Measurements from ENCODE around the gene FGD4.

Gene FGD4

DNA sequence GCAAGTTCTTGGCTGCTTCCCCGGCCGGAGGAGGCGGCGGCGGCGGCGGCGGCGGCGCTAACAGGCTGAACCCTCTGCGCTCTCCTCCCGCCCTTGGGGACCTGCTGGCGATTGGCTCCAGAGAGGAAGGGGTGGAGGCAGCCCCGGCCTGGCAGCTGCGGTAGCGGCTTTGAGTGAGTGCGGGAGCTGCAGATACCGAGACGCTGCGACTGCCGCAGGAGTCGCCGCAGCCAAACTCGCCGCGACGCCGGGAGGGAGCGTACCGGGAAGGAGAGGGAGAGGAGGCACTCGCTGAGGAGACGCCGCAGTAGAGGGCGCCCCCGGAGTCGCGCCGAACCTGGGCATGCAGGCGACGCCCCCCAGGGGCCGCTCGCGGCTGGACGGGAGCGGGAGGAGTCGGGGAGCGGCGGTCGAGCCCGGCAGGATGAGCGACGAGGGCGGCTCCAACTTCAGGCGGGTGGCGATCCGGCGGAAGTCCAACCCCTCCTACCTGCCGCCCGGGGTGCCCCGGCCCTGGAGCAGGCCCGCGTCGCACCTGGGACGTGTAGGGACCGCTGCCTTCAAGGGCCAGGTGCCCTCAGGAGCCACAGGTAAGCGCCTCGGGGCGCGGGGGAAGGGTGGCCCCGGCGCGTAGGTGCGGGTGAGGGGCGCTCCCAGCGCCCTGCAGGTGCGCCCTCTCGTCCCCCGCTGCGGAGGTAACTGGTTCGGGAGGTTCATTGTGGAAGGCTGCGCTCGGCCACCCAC is at the start of gene FGD4:
Gene FGD4, plus strand, starts transcription at position 189 of the 744 bp plus-strand sequence.
- TF ChIP-seq EZH2phosphoT487 (IDR thresholded peaks at IDR 0.05; ENCODE audit: borderline replicate concordance) = no peak
- TF ChIP-seq, protein P1, sequence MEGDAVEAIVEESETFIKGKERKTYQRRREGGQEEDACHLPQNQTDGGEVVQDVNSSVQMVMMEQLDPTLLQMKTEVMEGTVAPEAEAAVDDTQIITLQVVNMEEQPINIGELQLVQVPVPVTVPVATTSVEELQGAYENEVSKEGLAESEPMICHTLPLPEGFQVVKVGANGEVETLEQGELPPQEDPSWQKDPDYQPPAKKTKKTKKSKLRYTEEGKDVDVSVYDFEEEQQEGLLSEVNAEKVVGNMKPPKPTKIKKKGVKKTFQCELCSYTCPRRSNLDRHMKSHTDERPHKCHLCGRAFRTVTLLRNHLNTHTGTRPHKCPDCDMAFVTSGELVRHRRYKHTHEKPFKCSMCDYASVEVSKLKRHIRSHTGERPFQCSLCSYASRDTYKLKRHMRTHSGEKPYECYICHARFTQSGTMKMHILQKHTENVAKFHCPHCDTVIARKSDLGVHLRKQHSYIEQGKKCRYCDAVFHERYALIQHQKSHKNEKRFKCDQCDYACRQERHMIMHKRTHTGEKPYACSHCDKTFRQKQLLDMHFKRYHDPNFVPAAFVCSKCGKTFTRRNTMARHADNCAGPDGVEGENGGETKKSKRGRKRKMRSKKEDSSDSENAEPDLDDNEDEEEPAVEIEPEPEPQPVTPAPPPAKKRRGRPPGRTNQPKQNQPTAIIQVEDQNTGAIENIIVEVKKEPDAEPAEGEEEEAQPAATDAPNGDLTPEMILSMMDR (conservative IDR thresholded peaks at IDR 0.05; ENCODE audit: low read length) = no peak
- H3K4me3 ChIP-seq (ENCODE audit: low read length, poor library complexity, severe bottlenecking) = no peak within 1 kb of the TSS
- H3K27me3 ChIP-seq (ENCODE audit: insufficient read depth, low read length, poor library complexity, severe bottlenecking) = no peaks in the 10 kb centered on the region
- no peak within 1 kb of the TSS for H3K9ac ChIP-seq (ENCODE audit: low read depth, low read length, poor library complexity, severe bottlenecking)
- no peak within 1 kb of the TSS for H3K4me2 ChIP-seq (ENCODE audit: low read depth, low read length, poor library complexity, severe bottlenecking)
- H3K36me3 ChIP-seq (ENCODE audit: insufficient read depth, low read length) = no peaks in the 10 kb centered on the region
- no peaks in the 10 kb centered on the region for H3K4me1 ChIP-seq (ENCODE audit: insufficient read depth, low read length, poor library complexity, severe bottlenecking)
- no peaks in the 10 kb centered on the region for H3K9me3 ChIP-seq (ENCODE audit: insufficient read depth, low read depth, low read length)
- H3K9me2 ChIP-seq (replicated peaks; ENCODE audit: low read depth, low read length) = no peaks in the 10 kb centered on the region
- no peaks in the 10 kb centered on the region for H4K20me1 ChIP-seq (ENCODE audit: insufficient read depth, low read length, poor library complexity, severe bottlenecking)
- no peak within 1 kb of the TSS for H2AFZ ChIP-seq (ENCODE audit: low read length)
- H3K79me2 ChIP-seq (ENCODE audit: insufficient read depth, low read length) = no peaks in the 10 kb centered on the region
- H3F3A ChIP-seq (ENCODE audit: low read depth) = no peaks in the 10 kb centered on the region

DNA sequence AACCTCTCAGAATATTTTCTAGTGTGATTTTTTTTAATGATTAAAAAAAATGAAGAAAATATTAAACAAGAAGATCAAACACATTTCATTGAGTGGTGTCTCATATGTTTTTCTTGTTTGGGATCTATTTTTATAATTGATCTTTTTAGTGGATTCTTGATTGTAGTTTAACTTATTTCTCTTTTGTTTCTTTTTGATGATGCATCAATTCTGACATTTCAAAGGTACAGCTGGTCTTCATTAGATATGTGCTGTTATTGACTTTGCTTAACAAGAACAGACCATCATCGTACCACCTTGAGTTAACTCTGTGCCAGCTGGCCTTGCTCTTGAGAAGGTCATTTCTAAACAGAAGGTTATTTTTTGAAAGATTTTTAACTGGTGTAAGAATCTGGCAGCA is 45.8 kb upstream of the FGD4 start:
- H3K9ac ChIP-seq (ENCODE audit: low read depth, low read length, poor library complexity, severe bottlenecking) = no peak overlapping the region
- H3K4me2 ChIP-seq (ENCODE audit: low read depth, low read length, poor library complexity, severe bottlenecking) = no peak overlapping the region
- no peaks in the 10 kb centered on the region for H3F3A ChIP-seq (ENCODE audit: low read depth)
- no peaks in the 10 kb centered on the region for H3K27me3 ChIP-seq (ENCODE audit: insufficient read depth, low read length, poor library complexity, severe bottlenecking)
- no peaks in the 10 kb centered on the region for H3K36me3 ChIP-seq (ENCODE audit: insufficient read depth, low read length)
- TF ChIP-seq, protein P1 (conservative IDR thresholded peaks at IDR 0.05; ENCODE audit: low read length) = no peak
- no peak for TF ChIP-seq EZH2phosphoT487 (IDR thresholded peaks at IDR 0.05; ENCODE audit: borderline replicate concordance)
- H3K4me1 ChIP-seq (ENCODE audit: insufficient read depth, low read length, poor library complexity, severe bottlenecking) = no peaks in the 10 kb centered on the region
- H3K9me3 ChIP-seq (ENCODE audit: insufficient read depth, low read depth, low read length) = no peaks in the 10 kb centered on the region
- no peak overlapping the region for H3K4me3 ChIP-seq (ENCODE audit: low read length, poor library complexity, severe bottlenecking)
- H3K9me2 ChIP-seq (replicated peaks; ENCODE audit: low read depth, low read length) = no peaks in the 10 kb centered on the region
- no peak overlapping the region for H2AFZ ChIP-seq (ENCODE audit: low read length)
- no peaks in the 10 kb centered on the region for H3K79me2 ChIP-seq (ENCODE audit: insufficient read depth, low read length)
- no peaks in the 10 kb centered on the region for H4K20me1 ChIP-seq (ENCODE audit: insufficient read depth, low read length, poor library complexity, severe bottlenecking)

DNA sequence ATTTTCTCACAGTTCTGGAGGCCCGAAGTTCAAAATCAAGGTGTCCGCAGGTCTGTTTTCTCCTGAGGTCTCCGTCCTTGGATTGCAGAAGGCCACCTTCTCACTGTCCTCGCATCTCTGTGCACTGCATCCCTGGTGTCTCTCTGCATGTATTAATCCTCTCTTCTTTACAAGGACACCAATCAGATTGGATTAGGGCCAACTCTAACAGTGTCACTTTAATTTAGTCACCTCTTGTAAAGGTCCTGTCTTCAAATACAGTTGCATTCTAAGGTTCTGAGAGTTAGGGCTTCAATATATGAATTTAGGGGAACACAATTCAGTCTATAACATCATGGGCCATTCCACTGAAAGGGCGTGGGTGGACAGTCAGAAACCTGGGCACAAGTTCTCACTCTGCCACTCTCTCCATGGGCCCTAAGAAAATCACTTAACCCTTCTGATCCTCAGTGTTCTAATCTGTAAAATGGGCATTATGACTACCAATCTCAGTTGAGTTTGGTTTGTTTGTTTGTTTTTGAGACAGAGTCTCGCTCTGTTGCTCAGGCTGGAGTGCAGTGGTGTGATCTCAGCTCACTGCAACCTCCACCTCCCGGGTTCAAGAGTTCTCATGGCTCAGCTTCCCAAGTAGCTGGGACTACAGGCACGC is 41.6 kb upstream of the FGD4 start:
- no peaks in the 10 kb centered on the region for H3K9me2 ChIP-seq (replicated peaks; ENCODE audit: low read depth, low read length)
- H3K9ac ChIP-seq (ENCODE audit: low read depth, low read length, poor library complexity, severe bottlenecking) = no peak overlapping the region
- H3K27me3 ChIP-seq (ENCODE audit: insufficient read depth, low read length, poor library complexity, severe bottlenecking) = no peaks in the 10 kb centered on the region

More for the DNA sequence above, 41.6 kb upstream of the FGD4 start:
- Histone ChIP-seq H3K4me2 (ENCODE audit: low read depth, low read length, poor library complexity, severe bottlenecking) (no peak overlapping the region), H3K36me3 (ENCODE audit: insufficient read depth, low read length) (no peaks in the 10 kb centered on the region), H3K9me3 (ENCODE audit: insufficient read depth, low read depth, low read length) (no peaks in the 10 kb centered on the region), H3K4me3 (ENCODE audit: low read length, poor library complexity, severe bottlenecking) (no peak overlapping the region), H3K79me2 (ENCODE audit: insufficient read depth, low read length) (no peaks in the 10 kb centered on the region), H4K20me1 (ENCODE audit: insufficient read depth, low read length, poor library complexity, severe bottlenecking) (no peaks in the 10 kb centered on the region), H3K4me1 (ENCODE audit: insufficient read depth, low read length, poor library complexity, severe bottlenecking) (no peaks in the 10 kb centered on the region), H2AFZ (ENCODE audit: low read length) (no peak overlapping the region), H3F3A (ENCODE audit: low read depth) (no peaks in the 10 kb centered on the region)
- TF ChIP-seq, protein P1 (conservative IDR thresholded peaks at IDR 0.05; ENCODE audit: low read length) = no peak
- TF ChIP-seq EZH2phosphoT487 (IDR thresholded peaks at IDR 0.05; ENCODE audit: borderline replicate concordance) = no peak
